ENCODE measurements around the gene RBM6. TPM values are rescaled to one million over a fixed set of nuclear protein-coding genes. Genes with fewer than 3 reads are reported as not detected.

Gene RBM6
- total and polyA plus RNA-seq, 2 experiments from 2014 or later: 66.6 to 97.6 TPM

- Mint-ChIP-seq H3K4me1 (peaks cover 11% of the 10 kb centered on the region; the same call in 2 of the 3 replicates), H3K9me3 (no peaks in the 10 kb centered on the region), H3K27me3 (ENCODE audit: insufficient read depth, low read depth, poor library complexity) (peaks cover 8% of the 10 kb centered on the region), H3K4me3 (no peak overlapping the region), H3K27ac (no peak overlapping the region), H3K36me3 (ENCODE audit: low read depth) (peaks cover 41% of the 10 kb centered on the region)
- TF ChIP-seq POLR2AphosphoS5 (IDR thresholded peaks at IDR 0.05; ENCODE audit: low read depth) (no peak), EZH2 (IDR thresholded peaks at IDR 0.05; ENCODE audit: low read depth, unreplicated experiment) (no peak), JUNB (IDR thresholded peaks at IDR 0.05; ENCODE audit: unreplicated experiment) (no peak), CREB1 (CRISPR knock-in tag; IDR thresholded peaks at IDR 0.05; ENCODE audit: low read depth) (no peak), NANOG (IDR thresholded peaks at IDR 0.05; ENCODE audit: borderline replicate concordance) (no peak), ZNF331 (CRISPR knock-in tag; IDR thresholded peaks at IDR 0.05; ENCODE audit: low read depth) (no peak), ZNF462 (CRISPR knock-in tag; IDR thresholded peaks at IDR 0.05) (no peak), ETS1 (IDR thresholded peaks at IDR 0.05) (no peak), STAT1 (IDR thresholded peaks at IDR 0.05; ENCODE audit: unreplicated experiment) (no peak), EZH2phosphoT487 (IDR thresholded peaks at IDR 0.05; ENCODE audit: unreplicated experiment) (no peak), ZNF114 (CRISPR knock-in tag; IDR thresholded peaks at IDR 0.05) (no peak), REST (IDR thresholded peaks at IDR 0.05; ENCODE audit: unreplicated experiment) (no peak), CTCF (conservative IDR thresholded peaks at IDR 0.05; ENCODE audit: low read depth in 2 of 2) (no peak)
- Histone ChIP-seq H3F3A (replicated peaks; ENCODE audit: low read depth) (0 out of 2 replicates have a peak, but pooled peaks cover 4% of the 10 kb centered on the region), H3K27me3 (ENCODE audit: insufficient read depth) (no peaks in the 10 kb centered on the region), H3K36me3 (ENCODE audit: insufficient read depth) (no peaks in the 10 kb centered on the region), H3K4me3 (no peak overlapping the region), H2AFZ (no peak overlapping the region), H3K9me2 (ENCODE audit: insufficient read depth) (no peaks in the 10 kb centered on the region), H4K20me1 (replicated peaks; ENCODE audit: insufficient read depth) (peaks cover 7% of the 10 kb centered on the region), H3K4me2 (no peak overlapping the region), H3K79me2 (replicated peaks; ENCODE audit: insufficient read depth) (peaks cover 20% of the 10 kb centered on the region), H3K27ac (ENCODE audit: low read depth) (no peak overlapping the region), H3K4me1 (ENCODE audit: insufficient read depth) (0 out of 2 replicates have a peak, but pooled peaks cover under 1% of the 10 kb centered on the region)
- no peak for ATAC-seq
- DNase-seq (ENCODE audit: low spot score): no peak
Measured at GRCh38 chr3:50001511-50001910, 61.6 kb downstream of the RBM6 start.

Data from GM23338 (cell line).